HG02642 (cell line): Measurements from ENCODE around the gene PSMD1.
"Not testable (repeated sequence)": the region's sequence is repeated elsewhere in the genome, so short reads cannot be mapped to it uniquely, and the experiment has no call there.

Experiments
- ATAC-seq: cut with Tn5 transposase; IDR thresholded peaks from one replicate; pipeline ENCODE4 v1.9.1; 2021; ENCODE audit warnings: mild to moderate bottlenecking; ENCODE audit not compliant: unreplicated experiment, poor library complexity

Gene PSMD1

GRCh38 chr2:231052494-231053451 lies 3.9 kb upstream of the PSMD1 start:
- ATAC-seq = peak; percentile 59

- ATAC-seq = no peak
These were observed 2.8 kb upstream of the PSMD1 start for GRCh38 chr2:231053846-231054245.

GRCh38 chr2:231057590-231057989 lies 923 bp downstream of the PSMD1 start:
- no peak for ATAC-seq

GRCh38 chr2:231058761-231059550 lies 2.3 kb downstream of the PSMD1 start:
- ATAC-seq = no peak

- ATAC-seq = no peak
These were observed 3.1 kb downstream of the PSMD1 start for GRCh38 chr2:231059756-231060155.

DNA sequence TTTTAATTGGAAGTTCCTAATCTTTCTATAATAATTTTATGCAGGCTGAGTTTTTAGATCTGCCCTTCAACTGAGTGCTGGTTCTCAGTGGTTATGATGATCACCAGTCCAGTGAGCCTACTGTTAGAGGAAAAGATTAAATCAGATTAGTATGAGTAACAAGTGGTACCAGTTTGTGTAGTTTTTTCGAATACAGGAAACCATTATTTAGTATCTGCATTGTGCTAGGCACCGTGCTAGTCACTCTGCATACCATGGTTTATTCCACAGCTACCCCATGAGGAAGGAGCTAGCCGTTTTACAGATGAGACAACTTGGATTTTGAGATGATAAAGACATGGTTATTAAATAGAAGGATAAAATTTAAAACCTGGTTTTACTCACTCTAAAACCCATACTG lies 6.1 kb downstream of the PSMD1 start:
- ATAC-seq = no peak

- ATAC-seq = no peak
These were observed 6.7 kb downstream of the PSMD1 start for GRCh38 chr2:231063347-231063746.

GRCh38 chr2:231065966-231066365 lies 9.3 kb downstream of the PSMD1 start:
- ATAC-seq = no peak

GRCh38 chr2:231067531-231067930 lies 10.9 kb downstream of the PSMD1 start:
- not testable (repeated sequence) for ATAC-seq

DNA sequence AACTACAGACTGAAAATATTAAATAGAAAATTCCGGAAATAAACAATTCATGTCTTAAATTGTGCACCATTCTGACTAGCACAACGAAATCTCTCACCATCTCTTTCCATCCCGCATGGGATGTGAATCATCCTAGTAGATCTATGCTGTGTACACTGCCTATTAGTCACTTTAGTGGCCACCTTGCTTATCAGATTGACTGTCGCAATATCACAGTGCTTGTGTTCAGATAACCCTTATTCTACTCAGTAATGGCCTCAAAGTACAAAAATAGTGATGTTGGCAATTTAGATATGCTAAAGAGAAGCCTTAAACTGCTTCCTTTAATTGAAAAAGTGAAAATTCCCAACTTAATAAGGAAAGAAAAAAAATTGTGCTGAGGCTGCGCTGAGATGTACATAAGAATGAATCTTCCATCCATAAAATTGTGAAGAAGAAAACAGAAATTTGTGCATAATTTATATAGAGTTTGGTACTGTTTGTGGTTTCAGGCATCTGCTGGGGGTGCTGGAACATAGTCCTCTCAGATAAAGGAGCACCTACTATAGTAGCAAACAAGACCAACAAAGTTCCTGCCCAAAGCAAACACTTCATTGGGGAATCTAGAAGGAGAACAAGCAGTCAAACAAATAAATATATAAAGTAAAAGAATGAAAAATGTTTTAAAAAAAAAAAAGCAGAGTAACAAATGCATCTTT lies 12.0 kb downstream of the PSMD1 start:
- ATAC-seq = no peak

DNA sequence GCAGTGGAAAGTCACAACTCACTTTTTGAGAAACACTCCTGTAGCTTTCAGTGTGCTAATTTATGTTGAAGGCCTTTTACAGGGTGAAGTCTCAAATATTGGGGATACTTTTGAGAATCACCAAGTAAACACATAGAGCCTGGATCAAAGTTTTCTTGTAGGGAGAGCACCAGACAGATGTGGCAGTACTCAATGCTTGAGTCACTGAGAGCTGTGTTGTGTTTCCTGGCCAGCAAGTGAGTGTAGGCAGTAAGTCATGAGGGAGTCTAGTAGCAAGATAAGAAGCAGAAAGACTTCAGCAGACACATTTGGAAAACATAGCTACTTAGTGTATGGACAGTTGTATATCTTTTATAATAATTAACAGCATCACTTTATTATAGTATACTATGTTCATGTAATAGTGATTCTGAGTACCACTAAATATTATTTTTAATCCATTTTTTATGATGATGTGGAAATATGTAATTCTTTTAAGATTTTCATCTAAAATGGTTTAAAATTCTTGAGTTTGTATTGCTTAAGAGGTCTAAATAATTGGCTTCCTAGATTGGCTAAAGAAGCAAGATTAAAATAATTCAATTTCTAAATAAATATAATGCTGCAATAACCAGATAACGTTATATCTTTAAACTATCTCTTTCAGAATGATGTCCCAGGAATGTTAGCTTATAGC lies 12.8 kb downstream of the PSMD1 start:
- ATAC-seq = no peak

GRCh38 chr2:231084565-231084964 lies 27.9 kb downstream of the PSMD1 start:
- no peak for ATAC-seq

DNA sequence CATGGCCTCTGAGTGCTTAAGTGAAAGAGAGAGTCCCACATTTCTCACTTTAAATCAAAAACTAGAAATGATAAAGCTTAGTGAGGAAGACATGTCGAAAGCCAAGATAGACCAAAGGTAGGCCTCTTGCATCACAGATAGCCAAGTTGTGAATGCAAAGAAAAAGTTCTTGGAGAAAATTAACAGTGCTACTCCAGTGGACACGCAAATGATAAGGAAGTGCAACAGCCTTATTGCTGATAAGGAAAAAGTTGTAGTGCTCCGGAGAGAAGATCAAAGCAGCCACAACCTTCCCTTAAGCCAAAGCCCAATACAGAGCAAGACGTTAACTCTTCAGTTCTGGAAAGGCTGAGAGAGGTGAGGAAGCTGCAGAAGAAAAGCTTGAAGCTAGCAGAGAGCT lies 32.1 kb downstream of the PSMD1 start:
- ATAC-seq = no peak

DNA sequence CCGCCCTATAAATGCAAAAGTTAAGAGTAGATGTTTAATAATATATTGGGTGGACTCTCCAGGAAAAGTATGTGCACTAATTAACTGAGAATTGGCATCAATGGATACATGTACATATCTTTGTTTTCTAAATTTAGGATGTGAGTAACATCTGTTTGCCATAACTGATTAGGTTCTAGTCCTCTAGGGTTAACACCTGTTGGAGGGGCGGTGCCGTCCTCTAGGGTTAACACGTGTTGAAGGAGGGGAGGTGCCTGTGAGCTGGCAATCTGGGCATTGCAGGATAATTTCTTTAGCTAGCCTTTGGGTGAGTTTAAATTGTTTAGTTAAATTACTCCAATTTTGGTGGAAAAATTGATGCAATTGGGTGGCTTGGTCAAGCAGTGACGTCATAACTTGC lies 37.3 kb downstream of the PSMD1 start:
- no peak for ATAC-seq

DNA sequence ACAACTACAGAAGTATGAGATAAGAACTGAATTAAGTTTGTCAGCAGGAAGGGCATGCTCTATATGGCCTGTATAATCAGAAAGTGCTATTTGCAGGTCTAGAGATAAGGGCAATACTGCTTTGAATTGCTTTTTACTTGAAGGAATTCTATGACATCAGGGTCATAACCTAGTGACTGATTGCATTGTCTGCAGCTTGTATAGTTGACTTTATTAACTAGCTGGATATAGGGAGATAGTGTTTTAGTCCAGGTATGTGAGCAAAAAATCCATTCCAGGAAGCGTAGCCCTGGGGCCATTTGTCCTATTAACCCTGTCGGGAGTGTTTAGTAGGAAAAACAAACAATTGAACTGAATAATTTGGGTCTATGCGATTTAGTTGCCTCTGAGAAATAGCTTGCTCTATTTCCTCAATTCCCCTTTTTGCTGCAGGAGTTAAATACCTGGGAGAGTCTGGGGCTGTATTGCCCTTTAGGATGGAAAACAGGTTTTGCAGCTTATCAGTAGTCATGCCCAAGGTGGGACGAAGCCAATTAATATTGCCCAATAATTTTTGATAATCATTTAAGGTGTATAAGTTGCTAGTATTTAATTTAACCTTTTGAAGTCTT lies 38.2 kb downstream of the PSMD1 start:
- no peak for ATAC-seq

- no peak for ATAC-seq
These were observed 43.3 kb downstream of the PSMD1 start for GRCh38 chr2:231099918-231100317.

GRCh38 chr2:231100321-231100720 lies 43.7 kb downstream of the PSMD1 start:
- not testable (repeated sequence) for ATAC-seq

- ATAC-seq = no peak
These were observed 44.3 kb downstream of the PSMD1 start for GRCh38 chr2:231100990-231101389.

DNA sequence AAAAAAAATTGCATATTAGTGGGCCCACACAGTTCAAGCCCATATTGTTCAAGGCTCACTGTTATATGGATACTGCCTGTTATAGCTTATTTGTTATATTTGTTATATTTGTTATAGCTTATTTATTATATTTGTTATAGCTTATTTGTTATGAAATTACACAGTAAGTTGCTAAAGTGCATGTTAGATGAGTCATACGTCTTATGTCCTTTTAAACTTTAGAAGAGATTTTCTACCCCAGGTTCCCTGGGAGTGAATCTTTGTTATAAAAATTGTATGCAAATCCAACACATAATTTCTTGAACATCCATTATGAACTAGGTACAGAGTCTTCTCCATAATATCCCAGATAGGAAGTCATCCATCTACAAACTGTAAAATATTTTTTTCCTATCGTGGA lies 46.1 kb downstream of the PSMD1 start:
- ATAC-seq = no peak
